H1 (cell line): ENCODE measurements around the gene CNNM1. TPM values are rescaled to one million over a fixed set of nuclear protein-coding genes. Genes with fewer than 3 reads are reported as not detected.
A peak's percentile ranks its signal among the peaks of the same experiment; 100 is the strongest.

Experiments
- CTCF ChIA-PET: fragments of 300-600 bp; sonication (Branson Sonifier 250); formaldehyde crosslinking; loops from one replicate; lab custom pipeline; 2021; ENCODE audit not compliant: partially characterized antibody; lab: Charles Lee
- POLR2A ChIA-PET: fragments of 300-600 bp; sonication (Branson Sonifier 250); formaldehyde crosslinking; loops from one replicate; lab custom pipeline; 2021; ENCODE audit warnings: inconsistent platforms; ENCODE audit not compliant: partially characterized antibody; lab: Charles Lee
- DNase-seq, 2 experiments: peaks; one replicate each; pipeline versions ENCODE4 v3.0.0 to v3.0.0-alpha.2; 2010 to 2022; ENCODE audit warnings: low spot score in 2 of 2, low read depth in 1 of 2, mixed read lengths in 1 of 2
- FAIRE-seq: peaks from 2 replicates; lab custom pipeline; 2011; peaks lifted over from hg19 to GRCh38; lab: Jason Lieb, UNC
- H2AFZ ChIP-seq: 2 replicates; pipeline ENCODE4 v1.8.1; 2012; ENCODE audit warnings: low read length, inconsistent platforms
- H2AK5ac ChIP-seq: 2 replicates; pipeline ENCODE4 v1.6.1; 2013; ENCODE audit warnings: low read depth, low read length
- H2BK120ac ChIP-seq: replicated peaks from 2 replicates; pipeline ENCODE3; 2013; ENCODE audit warnings: low read depth, low read length, inconsistent platforms
- H2BK12ac ChIP-seq: 2 replicates; pipeline ENCODE4 v1.6.1; 2013; ENCODE audit warnings: low read depth, low read length
- H2BK15ac ChIP-seq: 2 replicates; pipeline ENCODE4 v1.6.1; 2013; ENCODE audit warnings: low read length
- H2BK20ac ChIP-seq: 2 replicates; pipeline ENCODE4 v1.6.1; 2013; ENCODE audit warnings: low read length
- H2BK5ac ChIP-seq: 2 replicates; pipeline ENCODE4 v1.6.1; 2013; ENCODE audit warnings: low read depth, low read length
- H3K14ac ChIP-seq: 2 replicates; pipeline ENCODE4 v1.6.1; 2013; ENCODE audit warnings: inconsistent platforms; ENCODE audit not compliant: insufficient read length
- H3K18ac ChIP-seq: 2 replicates; pipeline ENCODE4 v1.6.1; 2013; ENCODE audit warnings: low read length; ENCODE audit errors: extremely low read depth
- H3K23ac ChIP-seq: 2 replicates; pipeline ENCODE4 v1.6.1; 2013; ENCODE audit warnings: inconsistent platforms; ENCODE audit not compliant: insufficient read length
- H3K23me2 ChIP-seq: 2 replicates; pipeline ENCODE4 v1.6.1; 2013; ENCODE audit warnings: low read depth, low read length
- H3K27ac ChIP-seq: 2 replicates; pipeline ENCODE4 v1.6.1; 2011; ENCODE audit warnings: low read depth, low read length, inconsistent platforms
- H3K27me3 ChIP-seq, 4 experiments: replicated peaks in 1 of 4; 1 replicate in 1 of 4; 2 replicates in 3 of 4; pipeline versions ENCODE4 v1.6.1 to v1.8.1; 2011 to 2013; ENCODE audit warnings: low read length in 3 of 4, mild to moderate bottlenecking in 3 of 4, inconsistent platforms in 2 of 4, mixed read lengths in 2 of 4, moderate library complexity in 1 of 4; ENCODE audit not compliant: control insufficient read depth in 3 of 4, insufficient read depth in 3 of 4; ENCODE audit errors: extremely low read depth in 1 of 4
- H3K36me3 ChIP-seq, 4 experiments: 2 replicates each; pipeline versions ENCODE4 v1.6.1 to v1.8.1; 2011 to 2013; ENCODE audit warnings: mild to moderate bottlenecking in 4 of 4, low read length in 3 of 4, moderate library complexity in 2 of 4, control low read depth in 1 of 4, inconsistent platforms in 1 of 4; ENCODE audit not compliant: insufficient read depth in 4 of 4, control insufficient read depth in 2 of 4
- H3K4ac ChIP-seq: replicated peaks from 2 replicates; pipeline ENCODE3; 2013; ENCODE audit warnings: low read length, low read depth, mixed read lengths, inconsistent platforms; ENCODE audit not compliant: insufficient read length
- H3K4me1 ChIP-seq, 4 experiments: replicated peaks in 1 of 4; 1 replicate in 1 of 4; 2 replicates in 3 of 4; pipeline versions ENCODE4 v1.6.1 to v1.8.1; 2011 to 2013; ENCODE audit warnings: low read length in 3 of 4, inconsistent platforms in 2 of 4, mixed read lengths in 1 of 4; ENCODE audit not compliant: insufficient read depth in 4 of 4, control insufficient read depth in 3 of 4
- H3K4me2 ChIP-seq, 2 experiments: 2 replicates each; pipeline versions ENCODE4 v1.6.1 to v1.8.1; 2011 to 2013; ENCODE audit warnings: low read depth in 2 of 2, low read length in 2 of 2, control low read depth in 1 of 2, inconsistent platforms in 1 of 2, mild to moderate bottlenecking in 1 of 2; ENCODE audit not compliant: insufficient read depth in 1 of 2
- H3K4me3 ChIP-seq, 4 experiments: fragments of 200-600, 300-600 bp in 1 of 4; sonication (generic), shearing (Covaris generic), sonication (Bioruptor Twin) in 1 of 4; 2 replicates each; pipeline versions ENCODE4 v1.5.1 to v1.8.1; 2011 to 2016; ENCODE audit warnings: low read length in 4 of 4, low read depth in 3 of 4, control low read depth in 2 of 4, inconsistent platforms in 2 of 4, mild to moderate bottlenecking in 2 of 4, mixed read lengths in 1 of 4, moderate library complexity in 1 of 4; ENCODE audit not compliant: insufficient read depth in 2 of 4; ENCODE audit errors: extremely low read depth in 1 of 4
- H3K56ac ChIP-seq: replicated peaks from 2 replicates; pipeline ENCODE3; 2013; ENCODE audit warnings: low read depth, mild to moderate bottlenecking, mixed read lengths, low read length, inconsistent platforms; ENCODE audit not compliant: insufficient read length
- H3K79me1 ChIP-seq: 2 replicates; pipeline ENCODE4 v1.6.1; 2013; ENCODE audit warnings: low read depth, low read length, control low read depth
- H3K79me2 ChIP-seq, 2 experiments: 2 replicates each; pipeline versions ENCODE4 v1.6.1 to v1.8.1; 2012 to 2013; ENCODE audit warnings: low read length in 2 of 2, mild to moderate bottlenecking in 2 of 2, inconsistent platforms in 1 of 2; ENCODE audit not compliant: insufficient read depth in 2 of 2, control insufficient read depth in 1 of 2
- H3K9ac ChIP-seq, 4 experiments: replicated peaks in 1 of 4; 1 replicate in 1 of 4; 2 replicates in 3 of 4; pipeline versions ENCODE4 v1.6.1 to v1.8.1; 2011 to 2013; ENCODE audit warnings: low read depth in 3 of 4, low read length in 3 of 4, control low read depth in 2 of 4, mild to moderate bottlenecking in 2 of 4, moderate library complexity in 2 of 4, inconsistent platforms in 1 of 4; ENCODE audit errors: extremely low read depth in 1 of 4
- H3K9me3 ChIP-seq, 2 experiments: 2 replicates each; pipeline versions ENCODE4 v1.6.1 to v1.8.1; 2012 to 2013; ENCODE audit warnings: mild to moderate bottlenecking in 2 of 2, moderate library complexity in 2 of 2, control low read depth in 1 of 2, inconsistent platforms in 1 of 2, low read depth in 1 of 2, low read length in 1 of 2, mixed read lengths in 1 of 2; ENCODE audit not compliant: insufficient read depth in 2 of 2
- H4K20me1 ChIP-seq, 2 experiments: replicated peaks in 1 of 2; 2 replicates each; pipeline versions ENCODE3 to v1.8.1; 2011 to 2013; ENCODE audit warnings: inconsistent platforms in 2 of 2, low read length in 2 of 2, mild to moderate bottlenecking in 1 of 2; ENCODE audit not compliant: insufficient read depth in 2 of 2, control insufficient read depth in 1 of 2
- H4K5ac ChIP-seq: 2 replicates; pipeline ENCODE4 v1.6.1; 2013; ENCODE audit warnings: low read length, low read depth, mixed read lengths, inconsistent platforms; ENCODE audit not compliant: insufficient read length
- H4K8ac ChIP-seq: 2 replicates; pipeline ENCODE4 v1.8.0; 2013; ENCODE audit warnings: mild to moderate bottlenecking, moderate library complexity, low read length, inconsistent platforms; ENCODE audit not compliant: insufficient read depth; ENCODE audit errors: extremely low read depth
- H4K91ac ChIP-seq: replicated peaks from 2 replicates; pipeline ENCODE3; 2013; ENCODE audit warnings: low read length, mixed read lengths, inconsistent platforms; ENCODE audit not compliant: insufficient read length
- ATF3 ChIP-seq: IDR thresholded peaks from 2 replicates; pipeline ENCODE4 v1.6.1; 2011; ENCODE audit warnings: low read depth, mild to moderate bottlenecking, low read length; ENCODE audit not compliant: insufficient read depth
- NANOG ChIP-seq: IDR thresholded peaks from 2 replicates; pipeline ENCODE4 v1.6.1; 2011; ENCODE audit warnings: low read length, low read depth, mild to moderate bottlenecking, inconsistent platforms; ENCODE audit not compliant: insufficient read depth, poor library complexity, severe bottlenecking
- WGBS, 2 experiments: shearing (Covaris generic) in 1 of 2; methylation state at CpG; one replicate each; pipeline versions ENCODE4 v1.1.6 to v1.1.7; 2013 to 2015; ENCODE audit warnings: low lambda C conversion rate in 2 of 2, mixed read lengths in 2 of 2, inconsistent platforms in 1 of 2, low coverage in 1 of 2, missing lambda C conversion rate in 1 of 2; ENCODE audit not compliant: insufficient replicate concordance in 2 of 2, insufficient coverage in 1 of 2, insufficient read length in 1 of 2; ENCODE audit errors: extremely low coverage in 1 of 2, missing lambda C conversion rate in 1 of 2; 5-methylcytosine and 5-hydroxymethylcytosine counted together
- polyA plus RNA-seq, 7 experiments: library from polyadenylated mRNA; depleted of rRNA in 3 of 7; stranded (reverse) in 5 of 7; unstranded in 2 of 7; fragments of >200 nt in 5 of 7; fragments of 200-250 nt in 2 of 7; gene quantifications; 1 replicate in 5 of 7; 2 replicates in 1 of 7; 4 replicates in 1 of 7; pipeline versions ENCODE4 v1.2.1 to v1.2.3, GENCODE V29; 2011 to 2013; ENCODE audit warnings: missing spikeins in 2 of 7, mixed read lengths in 2 of 7
- total RNA-seq: library from RNA; stranded (reverse); fragmentation: NEBNext Ultra II Directional; extraction: Animal tissue kit (Norgen Biotek cat#: 25700); gene quantifications from 2 replicates; pipeline ENCODE4 v1.2.1, GENCODE V29; 2021

Gene CNNM1
- total and polyA plus RNA-seq, 2 of the 8 experiments (the other 6 are each of a cell fraction or from before 2014, with no cell fraction given): 0.74 to 0.92 TPM

GRCh38 chr10:99358101-99358500 lies 28.9 kb downstream of the CNNM1 start:
- Histone ChIP-seq H4K8ac (no peak overlapping the region), H3K14ac (no peak overlapping the region), H3K4ac (no peak overlapping the region), H2BK12ac (no peak overlapping the region; the same call in none of the 2 replicates), H3K9ac (0 out of 7 replicates have a peak overlapping the region, but pooled peaks of 1 of the 4 experiments have one; percentile 4), H4K20me1 (no peaks in the 10 kb centered on the region), H3K27ac (no peak overlapping the region), H4K5ac (no peak overlapping the region), H3K23me2 (no peaks in the 10 kb centered on the region), H3K79me2 (no peaks in the 10 kb centered on the region), H2AFZ (no peak overlapping the region), H2BK15ac (no peak overlapping the region), H3K79me1 (no peaks in the 10 kb centered on the region), H3K36me3 (no peaks in the 10 kb centered on the region), H2BK5ac (no peak overlapping the region), H3K18ac (peak overlapping the region; percentile 13; the same call in 1 of the 2 replicates), H3K4me2 (peak overlapping the region; percentile 39 to 40; a peak in 3 of 4 replicates), H3K4me1 (peaks cover 0 to 12% (median 3%) of the 10 kb centered on the region in 4 experiments; a peak in 4 of 7 replicates), H2BK120ac (no peak overlapping the region), H2BK20ac (no peak overlapping the region), H3K56ac (no peak overlapping the region), H3K4me3 (no peak overlapping the region), H2AK5ac (no peak overlapping the region), H4K91ac (no peak overlapping the region), H3K9me3 (no peaks in the 10 kb centered on the region), H3K23ac (no peak overlapping the region), H3K27me3 (peaks cover 0 to 4% (median 0%) of the 10 kb centered on the region in 4 experiments; a peak in 2 of 7 replicates)
- FAIRE-seq: peak; percentile 92
- WGBS, 2 experiments: 32% methylated on average over 1 of the region's 1 CpG; no CpG with 5 or more reads in 1 of the 2 experiments
- DNase-seq: peak in 1 of 2 experiments; percentile 19
- ChIA-PET CTCF (interaction anchor here (0.9 kb wide), 1 partner anchor 31 kb away, joined by 3 read pairs; no protein-coding TSS in a partner anchor), POLR2A (interaction anchor here (1.5 kb wide), 1 partner anchor 72 kb away, joined by 4 read pairs; the partner anchor contains the start of gene GOT1)
- peak; percentile 82 for TF ChIP-seq NANOG
- no peak for TF ChIP-seq ATF3
